ENCODE measurements around the gene ACY1.

Gene ACY1

GRCh38 chr3:51945926-51946705 lies 37.2 kb upstream of the ACY1 start:
- DNase-seq (ENCODE audit: low spot score): no peak

- no peak for DNase-seq (ENCODE audit: low spot score)
Observed at GRCh38 chr3:51946796-51947195, 36.5 kb upstream of the ACY1 start.

DNA sequence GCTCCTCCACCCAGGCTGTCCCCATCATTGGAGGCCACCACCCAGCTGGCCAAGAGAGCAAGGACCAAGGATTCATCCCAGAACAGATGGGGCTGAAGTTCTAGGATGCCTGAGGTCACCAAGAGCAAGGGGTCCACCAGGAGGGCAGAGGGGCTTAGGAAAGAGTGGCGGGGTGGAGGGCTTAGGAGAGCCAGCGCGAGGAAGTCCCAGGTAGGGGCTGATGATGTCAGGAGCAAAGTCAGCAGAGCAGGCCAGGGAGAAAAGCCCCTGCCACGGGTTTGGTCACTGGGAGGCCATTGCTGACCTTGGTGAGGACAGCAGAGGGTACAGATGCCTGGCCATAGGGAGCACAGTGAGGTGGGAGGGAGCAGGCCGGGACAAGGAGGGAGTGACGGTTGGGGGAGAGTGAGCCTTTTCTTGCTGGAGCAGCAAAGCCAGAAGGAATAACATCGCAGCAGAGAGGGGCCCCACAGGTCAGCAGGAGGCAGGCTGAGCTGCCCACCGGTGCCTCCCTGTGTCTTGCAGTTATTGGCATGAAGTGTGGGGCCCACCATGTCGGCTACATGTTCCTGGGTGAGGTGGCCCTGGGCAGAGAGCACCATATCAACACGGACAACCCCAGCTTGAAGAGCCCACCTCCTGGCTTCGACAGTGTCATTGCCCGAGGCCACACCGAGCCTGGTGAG lies 36.0 kb upstream of the ACY1 start:
- no peak for DNase-seq (ENCODE audit: low spot score)

- no peak for DNase-seq (ENCODE audit: low spot score)
Observed at GRCh38 chr3:51948016-51948580, 35.2 kb upstream of the ACY1 start.

DNA sequence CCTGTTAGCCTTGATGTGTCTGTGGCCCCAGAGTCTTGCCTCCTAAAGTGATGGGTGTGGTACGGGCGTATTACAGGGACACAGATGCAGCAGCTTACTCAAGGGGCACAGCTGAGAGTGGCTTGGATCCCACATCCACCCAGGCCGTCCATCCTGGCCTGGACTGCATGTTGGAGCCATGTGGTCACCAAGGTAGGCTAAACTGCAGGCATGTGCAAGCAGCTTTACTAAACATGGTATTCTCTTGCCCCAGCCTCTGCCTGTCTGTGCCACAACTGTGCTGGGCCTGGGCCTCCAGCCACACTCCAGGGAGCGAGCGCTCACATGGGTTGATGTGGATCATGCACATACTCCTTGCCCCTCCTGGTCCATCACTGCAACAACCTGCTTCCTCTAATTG lies 34.2 kb upstream of the ACY1 start:
- DNase-seq (ENCODE audit: low spot score): no peak

DNA sequence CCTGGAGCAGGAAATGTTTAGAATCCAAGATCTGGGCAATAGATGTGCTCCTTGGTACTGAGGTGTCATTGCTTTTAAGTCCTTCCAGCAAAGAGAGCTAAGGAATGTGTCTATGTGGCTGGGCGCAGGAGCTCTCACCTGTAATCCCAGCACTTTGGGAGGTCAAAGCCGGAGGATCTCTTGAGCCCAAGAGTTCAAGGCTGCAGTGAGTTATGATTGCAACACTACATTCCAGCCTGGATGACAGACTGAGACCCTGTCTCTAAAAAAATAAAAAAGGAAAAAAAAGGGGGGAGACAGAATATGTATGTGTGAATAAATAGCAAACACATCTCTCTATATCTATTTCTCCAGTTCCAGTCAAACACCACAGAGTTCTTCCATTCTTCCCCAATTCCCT lies 32.4 kb upstream of the ACY1 start:
- DNase-seq (ENCODE audit: low spot score): no peak

DNA sequence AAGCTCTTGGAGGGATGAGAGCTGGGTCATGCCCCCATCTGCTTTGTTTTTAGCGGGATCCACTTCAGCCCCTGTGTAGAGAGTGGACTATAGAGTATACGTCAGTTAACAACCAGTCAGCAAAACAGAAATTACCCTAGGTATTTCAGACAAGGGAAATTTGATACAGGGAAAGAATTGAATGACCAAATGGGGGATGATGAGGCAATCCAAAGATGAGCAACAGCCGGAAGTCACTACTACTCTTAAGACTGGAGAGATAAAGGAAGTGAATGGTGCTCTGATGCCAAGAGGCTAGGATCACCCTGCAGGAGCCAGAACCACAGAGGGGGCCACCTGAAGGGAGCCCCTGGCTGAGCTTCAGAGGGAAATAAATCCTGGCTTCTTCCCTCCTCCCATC lies 29.9 kb upstream of the ACY1 start:
- no peak for DNase-seq (ENCODE audit: low spot score)

DNA sequence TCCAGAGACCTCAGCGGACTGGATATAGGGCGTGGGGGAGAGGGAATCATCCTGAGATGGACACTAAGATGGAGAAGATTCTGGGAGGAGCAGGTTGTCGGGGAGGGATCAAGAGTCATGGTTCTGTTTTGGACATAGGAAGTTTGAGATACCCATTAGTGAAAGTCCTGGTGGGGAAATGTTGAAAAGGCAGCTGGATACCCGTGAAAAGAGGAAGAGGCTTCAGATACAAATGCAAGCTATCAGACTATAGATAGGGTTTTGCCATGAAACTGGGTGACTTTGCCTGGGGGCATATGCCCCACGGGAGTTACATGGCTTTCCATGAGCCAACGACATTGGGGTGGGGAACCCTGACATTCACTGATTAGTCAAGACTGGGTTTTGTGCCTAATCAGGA lies 29.2 kb upstream of the ACY1 start:
- DNase-seq (ENCODE audit: low spot score): no peak

DNA sequence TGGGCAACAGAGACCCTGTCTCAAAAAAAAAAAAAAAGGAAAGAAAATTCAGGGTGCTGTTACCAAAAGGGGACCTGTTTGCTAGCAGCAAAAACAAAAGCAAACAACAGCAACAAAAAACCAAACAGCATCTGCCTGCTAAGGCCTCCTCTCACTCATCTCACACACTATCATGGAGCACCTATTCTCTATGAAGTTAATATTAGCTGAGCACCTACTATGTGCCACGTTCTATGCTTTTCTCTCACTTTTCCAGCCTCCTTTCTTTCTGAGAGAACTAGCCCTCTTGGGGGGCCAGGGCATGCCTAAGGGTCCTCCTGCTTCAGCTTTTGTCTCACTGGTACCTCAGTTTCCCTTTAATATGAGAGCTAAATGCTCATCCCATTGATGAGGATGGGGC lies 28.6 kb upstream of the ACY1 start:
- no peak for DNase-seq (ENCODE audit: low spot score)

- DNase-seq (ENCODE audit: low spot score): no peak
Observed at GRCh38 chr3:51955175-51955892, 28.0 kb upstream of the ACY1 start, which contains the start of gene GPR62. TSS of gene GPR62 (plus strand) at chr3:51955381. CDS start at chr3:51955653, 272 bp downstream.

GRCh38 chr3:51955893-51956770 lies 27.2 kb upstream of the ACY1 start:
- no peak for DNase-seq (ENCODE audit: low spot score)

- DNase-seq (ENCODE audit: low spot score): no peak
Observed at GRCh38 chr3:51957520-51958205, 25.7 kb upstream of the ACY1 start.

GRCh38 chr3:51958603-51959521 lies 24.5 kb upstream of the ACY1 start:
- no peak for DNase-seq (ENCODE audit: low spot score)

DNA sequence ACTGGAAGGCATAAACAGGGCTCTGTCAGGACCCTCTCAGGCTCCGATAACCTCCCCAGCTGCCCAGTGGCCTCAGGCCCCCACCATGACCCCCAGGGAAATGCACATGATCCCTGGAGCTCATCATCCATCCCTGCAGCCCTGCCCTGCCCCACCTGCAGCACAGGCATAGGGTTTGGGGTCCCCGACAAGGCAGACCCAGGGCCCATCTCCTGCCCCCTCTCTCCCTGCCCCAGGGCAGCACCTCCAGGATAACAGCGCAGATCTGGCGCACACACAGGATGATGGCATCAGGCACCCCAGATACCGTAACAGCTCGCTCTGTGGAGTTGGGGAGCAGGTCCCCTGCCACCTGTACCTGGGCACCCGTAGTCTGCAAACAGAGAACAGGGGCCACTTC lies 23.7 kb upstream of the ACY1 start:
- no peak for DNase-seq (ENCODE audit: low spot score)

DNA sequence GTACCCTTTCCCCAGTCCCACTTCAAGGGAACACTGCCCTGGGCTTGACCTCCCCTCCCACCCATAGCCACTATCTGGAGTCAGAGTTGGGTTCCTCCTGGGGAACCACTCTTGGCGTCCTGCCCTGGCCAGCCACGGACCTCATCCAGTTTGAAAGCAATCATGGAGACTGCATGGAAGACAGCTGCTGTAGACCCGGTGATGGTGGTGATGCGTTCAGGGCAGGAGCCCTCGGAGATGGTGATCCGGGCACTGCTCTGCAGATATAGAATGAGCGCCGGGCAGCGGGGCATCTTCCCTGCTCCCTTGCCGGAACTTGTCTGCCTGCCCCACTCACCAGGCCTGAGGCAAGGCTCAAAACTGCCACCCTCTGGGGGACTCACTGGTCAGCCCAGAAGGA lies 22.9 kb upstream of the ACY1 start:
- DNase-seq (ENCODE audit: low spot score): no peak

GRCh38 chr3:51961011-51961410 lies 22.3 kb upstream of the ACY1 start:
- no peak for DNase-seq (ENCODE audit: low spot score)

- no peak for DNase-seq (ENCODE audit: low spot score)
Observed at GRCh38 chr3:51961602-51962569, 21.4 kb upstream of the ACY1 start.

GRCh38 chr3:51962854-51963530 lies 20.3 kb upstream of the ACY1 start:
- no peak for DNase-seq (ENCODE audit: low spot score)

Data from HuH-7 (cell line).